ENCODE measurements around the gene SERPINA3.
"Not testable (repeated sequence)": the region's sequence is repeated elsewhere in the genome, so short reads cannot be mapped to it uniquely, and the experiment has no call there.

Gene SERPINA3

GRCh38 chr14:94597788-94598187, 14.4 kb upstream of the SERPINA3 start:
- no peak overlapping the region for H3K4me3 Mint-ChIP-seq
- peaks cover 6% of the 10 kb centered on the region for H3K4me1 Mint-ChIP-seq
- H3K9me3 Mint-ChIP-seq: no peaks in the 10 kb centered on the region
- no peak overlapping the region for H3K27ac Mint-ChIP-seq
- DNase-seq (no peak), ATAC-seq (no peak)
- H3K27me3 Mint-ChIP-seq: peaks cover 7% of the 10 kb centered on the region

- ATAC-seq (no peak), DNase-seq (no peak)
- H3K27ac Mint-ChIP-seq: no peak overlapping the region
- H3K4me3 Mint-ChIP-seq: no peak overlapping the region
- peaks cover 7% of the 10 kb centered on the region for H3K27me3 Mint-ChIP-seq
- H3K9me3 Mint-ChIP-seq: no peaks in the 10 kb centered on the region
- H3K4me1 Mint-ChIP-seq: peaks cover 6% of the 10 kb centered on the region
Measured at GRCh38 chr14:94598506-94598815, 13.7 kb upstream of the SERPINA3 start.

GRCh38 chr14:94598816-94599655, 13.2 kb upstream of the SERPINA3 start:
- no peaks in the 10 kb centered on the region for H3K9me3 Mint-ChIP-seq
- H3K27me3 Mint-ChIP-seq: peaks cover 7% of the 10 kb centered on the region
- no peak overlapping the region for H3K4me3 Mint-ChIP-seq
- peaks cover 6% of the 10 kb centered on the region for H3K4me1 Mint-ChIP-seq
- H3K27ac Mint-ChIP-seq: peak overlapping the region in 1 of 2 donors; percentile 23
- no peak for DNase-seq
- no peak for ATAC-seq

GRCh38 chr14:94599656-94600004, 12.6 kb upstream of the SERPINA3 start:
- H3K27me3 Mint-ChIP-seq: peaks cover 7% of the 10 kb centered on the region
- H3K27ac Mint-ChIP-seq: peak overlapping the region in 1 of 2 donors; percentile 82
- DNase-seq (no peak), ATAC-seq (no peak)
- H3K4me1 Mint-ChIP-seq: peaks cover 6% of the 10 kb centered on the region
- no peaks in the 10 kb centered on the region for H3K9me3 Mint-ChIP-seq
- no peak overlapping the region for H3K4me3 Mint-ChIP-seq

- DNase-seq (no peak), ATAC-seq (no peak)
- Mint-ChIP-seq H3K4me1 (peaks cover 6% of the 10 kb centered on the region), H3K4me3 (no peak overlapping the region), H3K27ac (no peak overlapping the region), H3K27me3 (peaks cover 7% of the 10 kb centered on the region), H3K9me3 (no peaks in the 10 kb centered on the region)
Measured at GRCh38 chr14:94600148-94600545, 12.0 kb upstream of the SERPINA3 start.

- Mint-ChIP-seq H3K4me3 (no peak overlapping the region), H3K9me3 (no peaks in the 10 kb centered on the region), H3K4me1 (peaks cover 6% of the 10 kb centered on the region), H3K27me3 (peaks cover 7% of the 10 kb centered on the region), H3K27ac (no peak overlapping the region)
- no peak for DNase-seq
- no peak for ATAC-seq
Measured at GRCh38 chr14:94601884-94602391, 10.3 kb upstream of the SERPINA3 start.

GRCh38 chr14:94602722-94603121, 9.5 kb upstream of the SERPINA3 start:
- H3K9me3 Mint-ChIP-seq: no peaks in the 10 kb centered on the region
- H3K27me3 Mint-ChIP-seq: peaks cover 7% of the 10 kb centered on the region
- ATAC-seq (no peak), DNase-seq (no peak)
- H3K4me1 Mint-ChIP-seq: peaks cover 6% of the 10 kb centered on the region
- H3K27ac Mint-ChIP-seq: no peak overlapping the region
- H3K4me3 Mint-ChIP-seq: no peak overlapping the region

GRCh38 chr14:94605361-94605760, 6.8 kb upstream of the SERPINA3 start:
- no peaks in the 10 kb centered on the region for H3K4me1 Mint-ChIP-seq
- DNase-seq (no peak), ATAC-seq (no peak)
- H3K9me3 Mint-ChIP-seq: peaks cover 0 to 8% of the 10 kb centered on the region in 2 donors
- no peaks in the 10 kb centered on the region for H3K27me3 Mint-ChIP-seq
- no peak overlapping the region for H3K4me3 Mint-ChIP-seq
- H3K27ac Mint-ChIP-seq: no peak overlapping the region

- not testable (repeated sequence) for DNase-seq, H3K4me3 Mint-ChIP-seq, H3K27ac Mint-ChIP-seq, H3K4me1 Mint-ChIP-seq, H3K9me3 Mint-ChIP-seq, ATAC-seq, H3K27me3 Mint-ChIP-seq
Measured at GRCh38 chr14:94608966-94609365, 3.2 kb upstream of the SERPINA3 start.

GRCh38 chr14:94611179-94611578, 1.0 kb upstream of the SERPINA3 start:
- Mint-ChIP-seq H3K4me3 (no peak overlapping the region), H3K4me1 (no peaks in the 10 kb centered on the region), H3K9me3 (peaks cover 0 to 11% of the 10 kb centered on the region in 2 donors), H3K27me3 (no peaks in the 10 kb centered on the region), H3K27ac (no peak overlapping the region)
- no peak for ATAC-seq
- DNase-seq: no peak

GRCh38 chr14:94612580-94613554, 676 bp downstream of the SERPINA3 start:
- H3K4me1 Mint-ChIP-seq: no peaks in the 10 kb centered on the region
- DNase-seq (no peak), ATAC-seq (no peak)
- peaks cover 0 to 28% of the 10 kb centered on the region in 2 donors for H3K9me3 Mint-ChIP-seq
- no peaks in the 10 kb centered on the region for H3K27me3 Mint-ChIP-seq
- H3K4me3 Mint-ChIP-seq: no peak overlapping the region
- H3K27ac Mint-ChIP-seq: peak overlapping the region in 1 of 2 donors; percentile 80

- peaks cover 0 to 36% of the 10 kb centered on the region in 2 donors for H3K9me3 Mint-ChIP-seq
- H3K4me3 Mint-ChIP-seq: no peak overlapping the region
Measured at GRCh38 chr14:94613720-94614644, 1.8 kb downstream of the SERPINA3 start.

GRCh38 chr14:94614802-94615201, 2.6 kb downstream of the SERPINA3 start:
- H3K27me3 Mint-ChIP-seq: no peaks in the 10 kb centered on the region
- DNase-seq (no peak), ATAC-seq (no peak)
- no peak overlapping the region for H3K27ac Mint-ChIP-seq
- no peaks in the 10 kb centered on the region for H3K4me1 Mint-ChIP-seq
- no peak overlapping the region for H3K4me3 Mint-ChIP-seq
- H3K9me3 Mint-ChIP-seq: peaks cover 0 to 39% of the 10 kb centered on the region in 2 donors

More at GRCh38 chr14:94613720-94614644, 1.8 kb downstream of the SERPINA3 start:
- DNase-seq (no peak), ATAC-seq (no peak)
- H3K27me3 Mint-ChIP-seq: no peaks in the 10 kb centered on the region
- H3K27ac Mint-ChIP-seq: no peak overlapping the region
- no peaks in the 10 kb centered on the region for H3K4me1 Mint-ChIP-seq

- Mint-ChIP-seq H3K4me3 (no peak overlapping the region), H3K9me3 (peaks cover 0 to 43% of the 10 kb centered on the region in 2 donors), H3K4me1 (no peaks in the 10 kb centered on the region), H3K27me3 (no peaks in the 10 kb centered on the region), H3K27ac (no peak overlapping the region)
- ATAC-seq: no peak
- DNase-seq: no peak
Measured at GRCh38 chr14:94615254-94615653, 3.1 kb downstream of the SERPINA3 start.
